Type B pancreatic cell (in vitro differentiated cells): ENCODE data around the gene GIMAP5. TPM values are rescaled to one million over a fixed set of nuclear protein-coding genes. Genes with fewer than 3 reads are reported as not detected.

Experiments
- DNase-seq: peaks from one replicate; pipeline ENCODE4 v3.0.0; 2021; ENCODE audit warnings: mixed read lengths; ENCODE audit not compliant: unreplicated experiment; ENCODE audit errors: extremely low spot score
- H3K27ac Mint-ChIP-seq: 2 replicates; pipeline ENCODE4 v1.8.0; 2021; ENCODE audit warnings: mild to moderate bottlenecking, mixed read lengths
- H3K27me3 Mint-ChIP-seq: 2 replicates; pipeline ENCODE4 v1.8.0; 2021; ENCODE audit warnings: mixed read lengths
- H3K36me3 Mint-ChIP-seq: 2 replicates; pipeline ENCODE4 v1.8.0; 2021; ENCODE audit warnings: mixed read lengths
- H3K4me1 Mint-ChIP-seq: one replicate; pipeline ENCODE4 v1.8.0; 2021; ENCODE audit warnings: mixed read lengths; ENCODE audit not compliant: unreplicated experiment
- H3K4me3 Mint-ChIP-seq: 2 replicates; pipeline ENCODE4 v1.8.0; 2021; ENCODE audit warnings: mild to moderate bottlenecking, mixed read lengths
- H3K9me3 Mint-ChIP-seq: 2 replicates; pipeline ENCODE4 v1.8.0; 2021; ENCODE audit warnings: mixed read lengths
- CTCF ChIP-seq: fragments of 200-600 bp; sonication (generic); conservative IDR thresholded peaks from 2 replicates; pipeline ENCODE4 v1.5.0; 2021; ENCODE audit warnings: antibody characterized with exemption, mild to moderate bottlenecking
- total RNA-seq: library from RNA; stranded (reverse); gene quantifications from 2 replicates; pipeline ENCODE4 v1.2.1, GENCODE V29; 2021; ENCODE audit warnings: low replicate concordance

The GIMAP5 gene
- total RNA-seq, 1 donor from 2014 or later, result not detected

- DNase-seq, result no peak
- TF ChIP-seq CTCF, result no peak
- Mint-ChIP-seq H3K4me1 (no peaks in the 10 kb centered on the region), H3K36me3 (no peaks in the 10 kb centered on the region), H3K9me3 (no peaks in the 10 kb centered on the region), H3K27me3 (peaks cover 25% of the 10 kb centered on the region), H3K27ac (no peak overlapping the region), H3K4me3 (no peak overlapping the region)
These were observed 43.1 kb downstream of the GIMAP5 start for GRCh38 chr7:150780292-150780691.

GRCh38 chr7:150781103-150781502 is 43.9 kb downstream of the GIMAP5 start:
- H3K4me3 Mint-ChIP-seq, result no peak overlapping the region
- peaks cover 20% of the 10 kb centered on the region for H3K27me3 Mint-ChIP-seq
- no peak overlapping the region for H3K27ac Mint-ChIP-seq
- H3K4me1 Mint-ChIP-seq, result peaks cover 4% of the 10 kb centered on the region
- H3K9me3 Mint-ChIP-seq, result no peaks in the 10 kb centered on the region
- H3K36me3 Mint-ChIP-seq, result no peaks in the 10 kb centered on the region
- TF ChIP-seq CTCF, result no peak
- DNase-seq, result no peak

GRCh38 chr7:150781961-150782360 is 44.7 kb downstream of the GIMAP5 start:
- Mint-ChIP-seq H3K36me3 (no peaks in the 10 kb centered on the region), H3K27me3 (peaks cover 18% of the 10 kb centered on the region), H3K4me3 (no peak overlapping the region), H3K27ac (no peak overlapping the region), H3K4me1 (peaks cover 4% of the 10 kb centered on the region), H3K9me3 (no peaks in the 10 kb centered on the region)
- no peak for DNase-seq
- TF ChIP-seq CTCF, result no peak

- no peak for DNase-seq
- no peaks in the 10 kb centered on the region for H3K36me3 Mint-ChIP-seq
- no peak overlapping the region for H3K27ac Mint-ChIP-seq
- no peaks in the 10 kb centered on the region for H3K9me3 Mint-ChIP-seq
- H3K27me3 Mint-ChIP-seq, result peaks cover 8% of the 10 kb centered on the region
- H3K4me3 Mint-ChIP-seq, result no peak overlapping the region
- peaks cover 11% of the 10 kb centered on the region for H3K4me1 Mint-ChIP-seq
- TF ChIP-seq CTCF, result no peak
These were observed 47.0 kb downstream of the GIMAP5 start for GRCh38 chr7:150784120-150784736.

- no peaks in the 10 kb centered on the region for H3K9me3 Mint-ChIP-seq
- peaks cover 8% of the 10 kb centered on the region for H3K27me3 Mint-ChIP-seq
- no peak for DNase-seq
- no peak for TF ChIP-seq CTCF
- H3K27ac Mint-ChIP-seq, result no peak overlapping the region
- H3K36me3 Mint-ChIP-seq, result no peaks in the 10 kb centered on the region
- H3K4me1 Mint-ChIP-seq, result peaks cover 11% of the 10 kb centered on the region
- no peak overlapping the region for H3K4me3 Mint-ChIP-seq
These were observed 47.7 kb downstream of the GIMAP5 start for GRCh38 chr7:150784954-150785353.
